H1 (cell line): ENCODE measurements around the gene LRRK1. TPM values are rescaled to one million over a fixed set of nuclear protein-coding genes. Genes with fewer than 3 reads are reported as not detected.

Experiments
- BCL11A ChIP-seq, 2 experiments: IDR thresholded peaks; one replicate each; pipeline ENCODE4 v1.6.1; 2011; ENCODE audit warnings: low read depth in 2 of 2, low read length in 2 of 2, mild to moderate bottlenecking in 2 of 2
- CBX8 ChIP-seq: fragments of 300-800, 300-1000 bp; sonication (generic); IDR thresholded peaks from 2 replicates; pipeline ENCODE4 v1.7.1; 2016; ENCODE audit warnings: low read depth, low read length, borderline replicate concordance
- CEBPB ChIP-seq: IDR thresholded peaks from 2 replicates; pipeline ENCODE4 v1.6.1; 2012; ENCODE audit warnings: low read depth, low read length
- CHD1 ChIP-seq: IDR thresholded peaks from 2 replicates; pipeline ENCODE4 v1.6.1; 2012; ENCODE audit warnings: low read depth, low read length, improper control_type of control experiment
- EGR1 ChIP-seq: IDR thresholded peaks from 2 replicates; pipeline ENCODE4 v1.6.1; 2011; ENCODE audit warnings: low read depth, low read length, borderline replicate concordance
- FOSL1 ChIP-seq: IDR thresholded peaks from 2 replicates; pipeline ENCODE4 v1.6.1; 2011; ENCODE audit warnings: mild to moderate bottlenecking, low read depth, low read length, moderate library complexity; ENCODE audit not compliant: insufficient read depth
- HDAC2 ChIP-seq, 2 experiments: fragments of 300-600 bp in 1 of 2; sonication (generic) in 1 of 2; IDR thresholded peaks; 2 replicates each; pipeline ENCODE4 v1.6.1; 2011 to 2012; ENCODE audit warnings: low read depth in 2 of 2, low read length in 2 of 2, mild to moderate bottlenecking in 2 of 2, moderate library complexity in 2 of 2, borderline replicate concordance in 1 of 2, inconsistent platforms in 1 of 2
- KDM1A ChIP-seq: fragments of 200-600, 300-600 bp; sonication (generic); IDR thresholded peaks from 2 replicates; pipeline ENCODE4 v1.7.1; 2016; ENCODE audit warnings: mild to moderate bottlenecking, low read length, borderline replicate concordance
- polyA plus RNA-seq, 7 experiments: library from polyadenylated mRNA; depleted of rRNA in 3 of 7; stranded (reverse) in 5 of 7; unstranded in 2 of 7; fragments of >200 nt in 5 of 7; fragments of 200-250 nt in 2 of 7; gene quantifications; 1 replicate in 5 of 7; 2 replicates in 1 of 7; 4 replicates in 1 of 7; pipeline versions ENCODE4 v1.2.1 to v1.2.3, GENCODE V29; 2011 to 2013; ENCODE audit warnings: missing spikeins in 2 of 7, mixed read lengths in 2 of 7
- total RNA-seq: library from RNA; stranded (reverse); fragmentation: NEBNext Ultra II Directional; extraction: Animal tissue kit (Norgen Biotek cat#: 25700); gene quantifications from 2 replicates; pipeline ENCODE4 v1.2.1, GENCODE V29; 2021
- TF ChIP-seq, protein P1 (sequence below): fragments of 300-600 bp; sonication (generic); IDR thresholded peaks from 2 replicates; pipeline ENCODE4 v1.7.1; 2012; ENCODE audit warnings: low read length, moderate library complexity, mild to moderate bottlenecking, inconsistent platforms; ENCODE audit not compliant: insufficient replicate concordance
- TF ChIP-seq, protein P2 (sequence below): IDR thresholded peaks from 2 replicates; pipeline ENCODE4 v1.6.1; 2012; ENCODE audit warnings: inconsistent platforms

LRRK1 gene
- total and polyA plus RNA-seq, 2 of the 8 experiments (the other 6 are each of a cell fraction or from before 2014, with no cell fraction given), result 1.2 to 3.6 TPM

GRCh38 chr15:100901702-100902435 is 17.3 kb upstream of the LRRK1 start (continued):
- TF ChIP-seq, protein P1, sequence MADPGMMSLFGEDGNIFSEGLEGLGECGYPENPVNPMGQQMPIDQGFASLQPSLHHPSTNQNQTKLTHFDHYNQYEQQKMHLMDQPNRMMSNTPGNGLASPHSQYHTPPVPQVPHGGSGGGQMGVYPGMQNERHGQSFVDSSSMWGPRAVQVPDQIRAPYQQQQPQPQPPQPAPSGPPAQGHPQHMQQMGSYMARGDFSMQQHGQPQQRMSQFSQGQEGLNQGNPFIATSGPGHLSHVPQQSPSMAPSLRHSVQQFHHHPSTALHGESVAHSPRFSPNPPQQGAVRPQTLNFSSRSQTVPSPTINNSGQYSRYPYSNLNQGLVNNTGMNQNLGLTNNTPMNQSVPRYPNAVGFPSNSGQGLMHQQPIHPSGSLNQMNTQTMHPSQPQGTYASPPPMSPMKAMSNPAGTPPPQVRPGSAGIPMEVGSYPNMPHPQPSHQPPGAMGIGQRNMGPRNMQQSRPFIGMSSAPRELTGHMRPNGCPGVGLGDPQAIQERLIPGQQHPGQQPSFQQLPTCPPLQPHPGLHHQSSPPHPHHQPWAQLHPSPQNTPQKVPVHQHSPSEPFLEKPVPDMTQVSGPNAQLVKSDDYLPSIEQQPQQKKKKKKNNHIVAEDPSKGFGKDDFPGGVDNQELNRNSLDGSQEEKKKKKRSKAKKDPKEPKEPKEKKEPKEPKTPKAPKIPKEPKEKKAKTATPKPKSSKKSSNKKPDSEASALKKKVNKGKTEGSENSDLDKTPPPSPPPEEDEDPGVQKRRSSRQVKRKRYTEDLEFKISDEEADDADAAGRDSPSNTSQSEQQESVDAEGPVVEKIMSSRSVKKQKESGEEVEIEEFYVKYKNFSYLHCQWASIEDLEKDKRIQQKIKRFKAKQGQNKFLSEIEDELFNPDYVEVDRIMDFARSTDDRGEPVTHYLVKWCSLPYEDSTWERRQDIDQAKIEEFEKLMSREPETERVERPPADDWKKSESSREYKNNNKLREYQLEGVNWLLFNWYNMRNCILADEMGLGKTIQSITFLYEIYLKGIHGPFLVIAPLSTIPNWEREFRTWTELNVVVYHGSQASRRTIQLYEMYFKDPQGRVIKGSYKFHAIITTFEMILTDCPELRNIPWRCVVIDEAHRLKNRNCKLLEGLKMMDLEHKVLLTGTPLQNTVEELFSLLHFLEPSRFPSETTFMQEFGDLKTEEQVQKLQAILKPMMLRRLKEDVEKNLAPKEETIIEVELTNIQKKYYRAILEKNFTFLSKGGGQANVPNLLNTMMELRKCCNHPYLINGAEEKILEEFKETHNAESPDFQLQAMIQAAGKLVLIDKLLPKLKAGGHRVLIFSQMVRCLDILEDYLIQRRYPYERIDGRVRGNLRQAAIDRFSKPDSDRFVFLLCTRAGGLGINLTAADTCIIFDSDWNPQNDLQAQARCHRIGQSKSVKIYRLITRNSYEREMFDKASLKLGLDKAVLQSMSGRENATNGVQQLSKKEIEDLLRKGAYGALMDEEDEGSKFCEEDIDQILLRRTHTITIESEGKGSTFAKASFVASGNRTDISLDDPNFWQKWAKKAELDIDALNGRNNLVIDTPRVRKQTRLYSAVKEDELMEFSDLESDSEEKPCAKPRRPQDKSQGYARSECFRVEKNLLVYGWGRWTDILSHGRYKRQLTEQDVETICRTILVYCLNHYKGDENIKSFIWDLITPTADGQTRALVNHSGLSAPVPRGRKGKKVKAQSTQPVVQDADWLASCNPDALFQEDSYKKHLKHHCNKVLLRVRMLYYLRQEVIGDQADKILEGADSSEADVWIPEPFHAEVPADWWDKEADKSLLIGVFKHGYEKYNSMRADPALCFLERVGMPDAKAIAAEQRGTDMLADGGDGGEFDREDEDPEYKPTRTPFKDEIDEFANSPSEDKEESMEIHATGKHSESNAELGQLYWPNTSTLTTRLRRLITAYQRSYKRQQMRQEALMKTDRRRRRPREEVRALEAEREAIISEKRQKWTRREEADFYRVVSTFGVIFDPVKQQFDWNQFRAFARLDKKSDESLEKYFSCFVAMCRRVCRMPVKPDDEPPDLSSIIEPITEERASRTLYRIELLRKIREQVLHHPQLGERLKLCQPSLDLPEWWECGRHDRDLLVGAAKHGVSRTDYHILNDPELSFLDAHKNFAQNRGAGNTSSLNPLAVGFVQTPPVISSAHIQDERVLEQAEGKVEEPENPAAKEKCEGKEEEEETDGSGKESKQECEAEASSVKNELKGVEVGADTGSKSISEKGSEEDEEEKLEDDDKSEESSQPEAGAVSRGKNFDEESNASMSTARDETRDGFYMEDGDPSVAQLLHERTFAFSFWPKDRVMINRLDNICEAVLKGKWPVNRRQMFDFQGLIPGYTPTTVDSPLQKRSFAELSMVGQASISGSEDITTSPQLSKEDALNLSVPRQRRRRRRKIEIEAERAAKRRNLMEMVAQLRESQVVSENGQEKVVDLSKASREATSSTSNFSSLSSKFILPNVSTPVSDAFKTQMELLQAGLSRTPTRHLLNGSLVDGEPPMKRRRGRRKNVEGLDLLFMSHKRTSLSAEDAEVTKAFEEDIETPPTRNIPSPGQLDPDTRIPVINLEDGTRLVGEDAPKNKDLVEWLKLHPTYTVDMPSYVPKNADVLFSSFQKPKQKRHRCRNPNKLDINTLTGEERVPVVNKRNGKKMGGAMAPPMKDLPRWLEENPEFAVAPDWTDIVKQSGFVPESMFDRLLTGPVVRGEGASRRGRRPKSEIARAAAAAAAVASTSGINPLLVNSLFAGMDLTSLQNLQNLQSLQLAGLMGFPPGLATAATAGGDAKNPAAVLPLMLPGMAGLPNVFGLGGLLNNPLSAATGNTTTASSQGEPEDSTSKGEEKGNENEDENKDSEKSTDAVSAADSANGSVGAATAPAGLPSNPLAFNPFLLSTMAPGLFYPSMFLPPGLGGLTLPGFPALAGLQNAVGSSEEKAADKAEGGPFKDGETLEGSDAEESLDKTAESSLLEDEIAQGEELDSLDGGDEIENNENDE, result no peak
- no peak for TF ChIP-seq EGR1
- TF ChIP-seq BCL11A (IDR thresholded peaks at IDR 0.05; ENCODE audit: low read depth in 2 of 2, low read length in 2 of 2), result no peak
- TF ChIP-seq HDAC2 (IDR thresholded peaks at IDR 0.05; ENCODE audit: borderline replicate concordance in 1 of 2, low read depth in 2 of 2, low read length in 2 of 2), result no peak
- TF ChIP-seq CBX8, result no peak
- TF ChIP-seq KDM1A, result no peak
- no peak for TF ChIP-seq CEBPB
- no peak for TF ChIP-seq FOSL1
- no peak for TF ChIP-seq CHD1
- TF ChIP-seq, protein P2, sequence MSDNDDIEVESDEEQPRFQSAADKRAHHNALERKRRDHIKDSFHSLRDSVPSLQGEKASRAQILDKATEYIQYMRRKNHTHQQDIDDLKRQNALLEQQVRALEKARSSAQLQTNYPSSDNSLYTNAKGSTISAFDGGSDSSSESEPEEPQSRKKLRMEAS, result no peak
